SK-N-MC (cell line): ENCODE results near the gene CLSTN3.
"Not testable (repeated sequence)": the region's sequence is repeated elsewhere in the genome, so short reads cannot be mapped to it uniquely, and the experiment has no call there.

Experiments used
- DNase-seq: peaks from one replicate; pipeline ENCODE4 v3.0.0-alpha.2; 2011; ENCODE audit warnings: low read depth, low spot score
- H3K27ac ChIP-seq: fragments of 200-600 bp; sonication (generic); 2 replicates; pipeline ENCODE4 v1.5.1; 2016; ENCODE audit warnings: mixed run types
- H3K36me3 ChIP-seq: fragments of 200-600 bp; sonication (generic); 2 replicates; pipeline ENCODE4 v1.6.1; 2017; ENCODE audit warnings: antibody characterized with exemption, low read length, mixed read lengths; ENCODE audit not compliant: insufficient read depth
- H3K4me3 ChIP-seq: fragments of 200-600 bp; sonication (generic); 2 replicates; pipeline ENCODE4 v1.5.1; 2016
- H3K9ac ChIP-seq: fragments of 200-600 bp; sonication (generic); 2 replicates; pipeline ENCODE4 v1.8.0; 2017; ENCODE audit warnings: mixed run types, mixed read lengths; ENCODE audit not compliant: insufficient read length
- H3K9me3 ChIP-seq: fragments of 200-600 bp; sonication (generic); 2 replicates; pipeline ENCODE4 v1.6.1; 2017; ENCODE audit warnings: low read depth, mild to moderate bottlenecking, antibody characterized with exemption, low read length, moderate library complexity, mixed read lengths
- EZH2 ChIP-seq: fragments of 200-600 bp; sonication (generic); IDR thresholded peaks from one replicate; pipeline ENCODE4 v1.6.1; 2017; ENCODE audit warnings: antibody characterized with exemption
- FOXP2 ChIP-seq: optimal IDR thresholded peaks from 2 replicates; pipeline ENCODE3; 2011; ENCODE audit warnings: mild to moderate bottlenecking, moderate library complexity; ENCODE audit not compliant: insufficient read depth; ENCODE audit errors: extremely low read length, control extremely low read depth
- POLR2AphosphoS5 ChIP-seq: IDR thresholded peaks from 2 replicates; pipeline ENCODE4 v1.6.1; 2012; ENCODE audit warnings: mild to moderate bottlenecking, low read depth, low read length, borderline replicate concordance

The CLSTN3 gene

GRCh38 chr12:7178481-7178880 lies 48.3 kb downstream of the CLSTN3 start:
- Histone ChIP-seq H3K27ac (no peak overlapping the region), H3K9ac (no peak overlapping the region), H3K36me3 (no peaks in the 10 kb centered on the region), H3K9me3 (no peaks in the 10 kb centered on the region), H3K4me3 (no peak overlapping the region)
- TF ChIP-seq POLR2AphosphoS5 (no peak), EZH2 (no peak), FOXP2 (no peak)
- DNase-seq: no peak

DNA sequence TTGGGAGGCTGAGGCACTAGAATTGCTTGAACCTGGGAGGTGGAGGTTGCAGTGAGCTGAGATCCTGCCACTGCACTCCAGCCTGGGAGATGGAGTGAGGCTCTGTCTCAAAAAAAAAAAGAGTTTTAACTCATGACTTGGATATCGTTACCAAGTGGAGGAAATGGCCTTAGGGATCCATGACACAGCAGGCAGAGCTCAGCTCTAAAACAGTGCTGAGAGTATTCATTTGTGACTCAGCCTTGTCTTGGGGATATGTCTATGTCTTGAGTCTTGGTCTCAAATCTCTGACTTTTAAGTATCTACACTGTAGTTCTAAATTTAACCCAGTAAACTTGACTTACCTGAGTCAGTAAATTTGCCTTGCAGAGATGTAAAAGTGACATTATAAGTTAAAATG lies 50.5 kb downstream of the CLSTN3 start:
- DNase-seq: no peak
- no peaks in the 10 kb centered on the region for H3K9me3 ChIP-seq
- H3K27ac ChIP-seq: no peak overlapping the region
- TF ChIP-seq EZH2: no peak
- TF ChIP-seq FOXP2: no peak
- no peak for TF ChIP-seq POLR2AphosphoS5
- no peaks in the 10 kb centered on the region for H3K36me3 ChIP-seq
- no peak overlapping the region for H3K4me3 ChIP-seq
- H3K9ac ChIP-seq: no peak overlapping the region

DNA sequence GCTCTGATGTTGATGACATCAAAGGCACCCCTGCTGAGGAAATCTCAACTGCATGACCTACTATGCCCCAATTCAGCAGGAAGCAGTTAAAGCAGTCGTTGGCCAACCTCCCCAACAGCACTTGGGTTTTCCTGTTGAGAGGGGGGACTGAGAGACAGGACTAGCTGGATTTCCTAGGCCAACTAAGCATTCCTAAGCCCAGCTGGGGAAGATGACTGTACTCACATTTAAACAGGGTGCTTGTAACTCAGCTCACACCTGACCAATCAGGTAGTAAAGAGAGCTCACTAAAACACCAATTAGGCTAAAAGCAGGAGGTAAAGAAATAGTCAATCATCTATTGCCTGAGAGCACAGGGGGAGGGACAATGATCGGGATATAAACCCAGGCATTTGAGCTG lies 55.9 kb downstream of the CLSTN3 start:
- not testable (repeated sequence) for H3K36me3 ChIP-seq, H3K9me3 ChIP-seq, DNase-seq, H3K9ac ChIP-seq, H3K27ac ChIP-seq, H3K4me3 ChIP-seq

DNA sequence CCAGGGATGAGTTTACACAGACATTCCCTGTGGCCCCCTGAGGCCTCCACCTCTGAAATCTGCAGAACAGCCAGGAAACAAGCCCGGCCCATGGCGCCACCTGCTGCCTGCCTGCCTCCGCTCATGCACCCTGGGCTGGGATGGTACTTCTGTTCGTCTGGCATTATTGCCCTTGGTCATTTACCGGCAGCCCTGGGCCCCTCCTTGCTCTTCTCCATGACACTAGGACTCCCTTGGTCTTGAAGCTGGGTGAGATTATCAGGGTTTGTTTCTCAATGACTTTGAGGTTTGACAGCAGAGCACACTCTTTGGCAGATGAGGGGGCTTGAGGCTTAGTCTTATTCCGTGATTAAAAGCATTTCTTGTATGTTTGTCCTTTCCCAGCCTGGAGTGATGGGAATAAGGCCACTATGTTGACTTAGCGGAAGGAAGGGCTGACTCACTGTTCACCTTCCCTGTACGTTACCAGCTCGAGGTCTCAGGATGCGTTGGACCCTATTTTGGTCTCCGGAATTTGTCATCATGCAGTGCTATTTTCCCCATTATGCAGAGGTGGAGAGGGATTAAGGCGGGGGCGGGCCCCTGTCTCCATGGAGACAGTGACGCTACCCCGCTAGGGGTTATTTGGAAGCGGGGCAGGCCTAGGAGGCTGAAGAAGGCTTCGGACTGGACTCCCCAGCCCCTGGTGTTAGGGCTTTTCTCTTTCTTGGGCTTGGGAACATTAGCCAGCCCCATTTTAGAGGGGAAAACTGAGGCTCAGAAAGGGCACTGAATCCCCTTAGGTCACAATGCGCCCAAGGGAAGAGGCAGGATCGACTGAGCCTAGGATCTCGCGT lies 58.6 kb downstream of the CLSTN3 start:
- no peaks in the 10 kb centered on the region for H3K9me3 ChIP-seq
- H3K4me3 ChIP-seq: peak overlapping the region; percentile 99
- TF ChIP-seq POLR2AphosphoS5 (no peak), FOXP2 (no peak), EZH2 (no peak)
- DNase-seq: peak; percentile 5
- peak overlapping the region; percentile 70 for H3K9ac ChIP-seq
- H3K27ac ChIP-seq: no peak overlapping the region
- H3K36me3 ChIP-seq: peaks cover 20% of the 10 kb centered on the region; the same call in 1 of the 2 replicates

GRCh38 chr12:7189398-7190267 lies 59.5 kb downstream of the CLSTN3 start, which contains the start of gene PEX5:
Gene PEX5, plus strand, starts transcription at chr12:7189686. Its CDS starts 692 bp downstream, at chr12:7190378.
- no peak within 1 kb of the TSS for H3K27ac ChIP-seq
- H3K4me3 ChIP-seq: peak within 1 kb of the TSS; percentile 99
- peaks cover 20% of the 10 kb centered on the region; the same call in 1 of the 2 replicates for H3K36me3 ChIP-seq
- H3K9me3 ChIP-seq: no peaks in the 10 kb centered on the region
- TF ChIP-seq EZH2 (no peak), FOXP2 (no peak), POLR2AphosphoS5 (no peak)
- H3K9ac ChIP-seq: peak within 1 kb of the TSS; percentile 78
- DNase-seq: peak; percentile 45

GRCh38 chr12:7190268-7191055 lies 60.3 kb downstream of the CLSTN3 start:
- no peak for DNase-seq
- Histone ChIP-seq H3K27ac (no peak overlapping the region), H3K36me3 (peaks cover 21% of the 10 kb centered on the region; the same call in 1 of the 2 replicates), H3K9me3 (no peaks in the 10 kb centered on the region), H3K4me3 (peak overlapping the region; percentile 99), H3K9ac (peak overlapping the region; percentile 78)
- no peak for TF ChIP-seq FOXP2
- no peak for TF ChIP-seq POLR2AphosphoS5
- no peak for TF ChIP-seq EZH2

- DNase-seq: no peak
These were observed 63.5 kb downstream of the CLSTN3 start for GRCh38 chr12:7193674-7194073.

DNA sequence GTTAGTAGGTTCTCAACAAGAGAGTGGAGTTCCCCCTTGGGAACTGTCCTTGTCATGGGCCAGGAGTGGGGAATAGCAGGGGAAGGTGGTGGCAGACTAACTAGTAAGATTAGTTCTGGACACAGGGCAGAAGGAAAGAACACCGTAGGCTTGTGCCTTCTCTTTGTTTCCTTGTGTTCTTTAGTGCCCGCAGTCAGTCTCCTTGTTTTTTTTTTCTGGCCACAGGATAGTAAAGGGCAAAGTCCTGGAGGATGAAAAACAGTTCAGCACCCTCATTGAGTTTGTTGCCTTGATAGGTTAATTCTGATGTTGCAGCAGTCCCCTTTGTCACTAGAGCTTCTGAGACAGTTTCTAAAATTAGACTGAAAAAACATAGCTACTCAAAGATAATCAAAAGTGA lies 67.7 kb downstream of the CLSTN3 start:
- TF ChIP-seq FOXP2 (no peak), EZH2 (no peak), POLR2AphosphoS5 (no peak)

More at GRCh38 chr12:7193674-7194073, 63.5 kb downstream of the CLSTN3 start:
- peaks cover 24% of the 10 kb centered on the region; the same call in 1 of the 2 replicates for H3K36me3 ChIP-seq
- H3K9ac ChIP-seq: no peak overlapping the region
- H3K9me3 ChIP-seq: no peaks in the 10 kb centered on the region
- no peak overlapping the region for H3K4me3 ChIP-seq
- no peak overlapping the region for H3K27ac ChIP-seq
- TF ChIP-seq EZH2: no peak
- TF ChIP-seq FOXP2: no peak
- no peak for TF ChIP-seq POLR2AphosphoS5

More for the DNA sequence above, 67.7 kb downstream of the CLSTN3 start:
- DNase-seq: no peak
- no peak overlapping the region for H3K9ac ChIP-seq
- peaks cover 30% of the 10 kb centered on the region; the same call in 1 of the 2 replicates for H3K36me3 ChIP-seq
- H3K9me3 ChIP-seq: no peaks in the 10 kb centered on the region
- no peak overlapping the region for H3K27ac ChIP-seq
- H3K4me3 ChIP-seq: no peak overlapping the region
